Activated T-helper 9 cell treated with anti-CD3 and anti-CD28 coated beads, Interleukin-2, amount 50 U/mL, for 16 hours (primary cell): Measurements from ENCODE around the gene HOXD1.
A peak's percentile ranks its signal among the peaks of the same experiment; 100 is the strongest.

Experiments
- DNase-seq: peaks from one replicate; pipeline ENCODE4 v3.0.0-alpha.2; 2020; ENCODE audit warnings: low read depth

HOXD1 gene

DNA sequence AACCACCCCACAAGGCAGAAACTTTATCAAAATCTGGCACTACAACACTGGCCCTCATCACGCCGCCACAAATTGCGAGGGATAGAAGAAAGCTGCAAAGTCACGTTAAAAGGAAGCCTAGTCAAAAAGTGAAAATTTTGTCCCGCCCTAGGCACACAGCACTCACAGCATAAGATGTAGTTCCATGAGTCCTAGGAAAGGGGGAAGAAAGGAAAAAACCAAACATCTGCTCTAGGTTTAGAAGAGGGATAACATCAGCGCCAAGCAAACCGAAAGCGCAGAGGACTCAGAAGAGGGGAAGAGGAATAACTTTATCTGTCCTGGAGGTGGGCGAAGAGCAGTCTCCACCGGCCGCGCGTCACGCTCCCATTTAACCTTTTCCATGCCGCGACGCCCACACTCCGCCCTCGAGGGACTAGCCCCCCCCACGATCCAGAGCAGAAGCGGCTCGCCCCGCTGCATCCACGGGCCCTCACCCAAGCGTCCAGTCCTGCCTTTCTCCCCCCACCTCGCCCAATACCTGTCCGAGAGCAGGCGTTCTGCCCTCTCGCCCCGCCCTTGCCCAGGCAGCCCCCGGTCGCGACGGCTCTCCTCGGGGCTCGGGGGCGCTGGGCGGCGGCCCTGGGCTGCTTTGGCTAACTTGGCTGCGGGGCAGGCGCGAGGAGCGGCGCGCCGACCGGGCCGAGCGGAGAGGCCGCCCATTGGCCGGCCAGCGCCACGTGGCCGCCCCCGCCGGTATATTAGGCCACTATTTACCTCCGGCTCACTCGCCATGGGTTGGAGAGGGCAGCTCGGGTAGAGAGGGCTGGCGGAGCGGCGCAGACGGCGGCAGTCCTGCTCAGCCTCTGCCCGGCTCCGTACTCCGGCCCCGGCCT is at the start of gene HOXD1:
TSS of gene HOXD1 (plus strand) at position 770 of the 875 bp plus-strand sequence. CDS start 134 bp downstream, outside the sequence.
- DNase-seq = no peak

DNA sequence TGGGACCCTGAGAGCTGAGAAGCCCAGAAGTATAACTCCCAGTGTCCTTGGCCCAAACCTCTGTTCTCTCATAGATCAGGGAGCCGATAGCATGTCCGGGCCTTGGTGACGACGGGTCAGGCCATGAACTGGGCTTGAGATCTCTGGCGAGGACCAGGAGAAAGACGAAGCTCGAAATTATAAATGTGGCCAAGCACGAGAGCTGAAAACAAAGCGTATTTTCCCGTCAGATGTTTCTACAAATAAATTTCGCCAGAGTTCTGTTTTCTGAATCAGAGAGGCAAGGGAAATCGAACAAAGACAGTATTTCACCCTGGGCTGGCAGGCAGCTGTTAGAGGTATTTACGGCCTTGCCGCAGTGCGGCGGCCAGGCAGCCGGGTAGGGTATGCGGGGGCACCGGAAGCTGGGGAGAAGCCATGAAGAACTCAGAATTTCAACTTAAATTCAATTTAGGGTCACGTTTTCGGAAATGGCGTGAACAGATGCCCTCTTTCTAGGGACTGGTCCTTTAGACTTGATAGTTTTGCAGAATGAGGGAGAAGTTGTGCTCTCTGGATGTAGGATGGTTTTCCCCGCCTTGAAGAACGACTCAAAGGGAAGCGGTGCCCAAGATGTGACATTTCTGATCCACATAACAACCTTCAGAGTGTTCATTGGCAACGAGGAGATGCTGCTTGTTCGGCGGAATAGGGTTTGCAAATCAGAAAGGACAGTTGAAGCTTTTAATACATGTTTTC is 49.4 kb upstream of the HOXD1 start:
- no peak for DNase-seq

DNA sequence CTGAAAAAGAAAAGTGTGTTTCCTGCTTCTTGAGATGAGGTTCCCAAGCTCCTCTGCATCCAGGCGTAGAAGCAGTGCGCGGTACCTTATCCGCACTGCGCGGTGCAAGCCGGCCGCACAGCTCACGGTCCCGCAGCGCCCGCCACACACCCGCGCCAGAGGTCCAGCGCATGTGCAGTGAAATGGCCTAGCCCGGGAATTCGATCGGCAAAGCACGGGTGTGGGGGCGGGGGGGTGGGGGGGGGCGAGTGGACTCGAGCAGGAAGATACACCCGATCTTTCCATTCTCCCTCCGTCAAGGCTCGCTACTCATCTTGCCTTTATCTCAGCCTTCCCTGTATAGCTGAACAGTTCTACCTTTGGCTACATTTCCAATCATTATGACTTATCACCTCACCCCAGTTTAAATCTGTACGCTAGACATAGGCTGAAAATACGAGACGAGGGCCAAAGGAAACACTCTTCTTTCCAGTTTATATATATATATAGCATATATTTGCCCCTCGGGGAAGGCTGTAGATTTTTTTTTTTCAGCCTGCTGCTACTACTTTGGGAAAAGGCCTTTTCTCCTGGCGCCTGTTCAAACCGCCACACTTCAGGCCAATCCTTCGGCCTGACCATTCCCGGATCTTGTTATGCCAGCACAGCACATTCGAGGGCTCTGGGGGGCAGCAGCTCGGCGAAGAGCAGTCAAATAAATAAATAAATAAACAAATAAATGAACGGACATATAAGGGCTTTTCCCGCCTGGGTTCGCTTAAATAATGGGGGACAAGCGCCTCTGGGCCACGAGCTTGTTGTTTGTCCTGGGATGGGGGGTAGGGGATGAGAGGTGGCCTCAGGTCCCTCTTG is 48.6 kb upstream of the HOXD1 start:
- no peak for DNase-seq

DNA sequence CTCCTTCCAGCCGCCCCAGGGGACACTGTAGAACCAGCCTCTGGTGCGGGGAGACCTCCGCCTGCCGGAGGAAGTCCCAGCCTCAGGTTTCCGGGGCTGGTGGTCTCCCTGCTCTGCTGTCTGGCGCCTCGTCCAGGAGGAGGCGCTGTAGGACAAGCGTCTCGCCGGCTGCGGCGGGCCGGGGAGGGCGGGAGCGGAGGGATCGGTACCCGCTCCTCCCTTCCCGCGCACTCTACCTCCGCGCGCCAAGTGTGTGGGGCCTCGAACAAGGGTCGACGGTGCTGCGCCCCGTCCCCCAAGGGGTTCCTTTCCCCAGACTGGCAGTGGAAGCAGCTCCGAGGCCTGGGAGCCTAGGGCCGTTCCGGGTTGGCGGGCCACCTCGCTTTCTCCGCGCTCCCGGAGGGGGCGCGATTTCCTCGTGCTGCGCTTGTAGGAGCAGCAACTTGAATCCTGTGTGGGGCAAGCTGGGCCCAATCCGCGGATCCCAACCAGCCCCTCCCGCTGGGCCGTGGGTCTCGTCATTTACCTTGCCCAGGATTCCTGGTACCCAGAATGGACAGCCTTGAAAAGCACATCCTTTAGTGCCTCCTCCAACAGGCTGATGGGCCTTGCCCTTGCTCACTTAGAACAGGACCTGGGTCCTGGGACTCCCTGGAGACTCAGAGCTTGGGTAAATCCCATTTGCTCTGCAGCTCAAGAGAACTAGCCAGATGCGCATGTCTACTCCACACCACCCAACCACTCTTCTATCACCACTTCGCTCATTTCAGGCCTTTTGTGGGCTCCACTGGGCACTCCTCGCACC is 47.8 kb upstream of the HOXD1 start:
- DNase-seq = peak; percentile 25

DNA sequence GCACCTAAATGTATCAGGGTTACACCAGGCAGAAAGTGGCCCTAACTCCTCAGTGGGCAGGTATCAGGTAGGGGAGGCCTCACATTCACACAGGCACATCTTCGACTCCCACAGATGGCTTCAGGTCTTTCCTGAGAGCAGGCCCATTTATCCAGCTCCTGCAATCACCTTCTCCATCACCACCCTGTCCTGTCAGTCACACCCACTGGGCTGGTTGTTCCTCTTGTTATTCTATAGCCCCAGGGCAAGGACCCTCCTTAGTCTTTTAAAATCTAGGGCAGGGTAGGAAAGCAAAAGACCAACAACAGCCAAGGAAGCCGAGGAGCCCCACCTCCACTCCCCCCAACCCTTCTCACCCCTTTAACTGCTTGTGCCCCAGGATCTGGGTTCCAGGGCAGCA is 46.2 kb upstream of the HOXD1 start:
- DNase-seq = no peak

DNA sequence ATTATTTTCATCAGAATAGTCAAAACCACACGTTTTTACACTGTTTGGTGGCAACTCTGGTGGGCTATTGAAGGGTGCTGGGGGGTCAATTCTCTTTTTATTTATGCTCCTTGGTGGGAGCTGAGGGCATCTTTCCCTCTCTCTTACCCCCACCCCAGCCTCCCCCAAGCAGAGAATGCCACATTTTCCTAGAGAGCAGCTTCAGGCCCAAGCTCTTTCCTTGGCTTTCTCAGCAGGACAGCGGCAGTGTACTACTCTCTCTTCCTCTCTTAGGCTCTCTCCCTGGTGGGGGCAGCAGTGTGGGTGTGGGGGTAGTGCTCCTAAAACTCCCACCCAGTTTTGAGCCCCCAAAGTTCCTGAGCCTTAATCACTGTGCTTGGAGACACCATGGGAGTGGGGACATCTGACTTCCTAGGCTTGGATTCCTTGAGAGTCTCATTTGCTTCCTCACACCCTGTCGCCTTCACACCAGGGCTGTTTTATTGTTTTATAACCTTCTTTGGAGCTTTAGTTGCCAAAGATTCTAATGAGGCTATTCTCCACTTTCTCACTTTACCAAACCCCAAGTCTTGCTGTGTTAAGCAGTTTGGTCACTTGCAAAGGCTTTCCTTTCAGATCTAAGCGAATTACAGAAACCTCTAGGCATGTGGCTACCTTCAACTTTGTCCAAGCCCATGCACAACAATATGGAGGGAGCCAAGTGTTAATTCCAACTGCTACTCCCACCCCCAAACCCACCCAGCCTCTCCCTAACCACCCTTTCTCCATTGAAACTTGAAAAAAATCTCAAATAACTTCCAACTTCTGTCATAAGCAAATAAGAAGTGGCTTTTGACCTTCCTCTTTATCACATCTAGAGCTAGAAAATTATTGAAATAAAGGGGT is 43.1 kb upstream of the HOXD1 start:
- DNase-seq = no peak

DNA sequence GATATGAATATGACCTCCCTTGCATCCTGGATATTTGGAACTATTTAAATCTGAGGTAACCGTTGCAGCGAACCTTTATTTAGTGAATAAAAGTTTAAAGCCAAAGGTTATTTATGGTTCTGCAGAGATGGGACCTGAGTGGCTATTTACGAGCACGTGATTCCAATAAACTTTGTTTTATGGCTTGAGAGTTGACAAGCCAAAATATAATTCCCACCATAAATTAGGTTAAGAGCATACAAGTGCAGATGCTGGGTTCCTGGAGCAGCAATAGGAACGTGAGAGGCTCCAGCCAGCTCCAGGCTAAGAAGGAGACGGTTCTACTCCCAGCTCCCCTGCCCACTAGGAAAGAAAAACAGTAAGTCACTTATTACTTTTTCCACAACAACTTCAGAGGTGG is 42.4 kb upstream of the HOXD1 start:
- no peak for DNase-seq

DNA sequence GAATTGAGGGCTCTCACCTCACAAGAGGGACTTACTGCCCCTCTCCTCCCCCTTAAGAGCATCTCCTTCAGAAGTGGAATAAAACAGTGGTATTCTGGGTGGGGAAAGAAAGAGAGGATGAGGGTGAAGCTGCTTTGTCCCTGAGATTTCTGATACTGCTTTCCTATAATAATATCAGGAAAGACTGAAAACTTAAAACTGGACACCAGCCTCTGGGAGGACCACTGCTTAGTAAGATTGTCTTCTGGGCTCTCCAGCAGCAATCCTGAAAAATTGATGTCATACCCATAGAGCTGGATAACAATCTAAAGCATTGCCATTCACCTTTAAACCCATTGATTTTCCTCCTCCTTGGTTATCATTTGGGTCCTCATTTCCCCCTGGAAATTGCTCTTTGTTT is 41.8 kb upstream of the HOXD1 start:
- DNase-seq = no peak

DNA sequence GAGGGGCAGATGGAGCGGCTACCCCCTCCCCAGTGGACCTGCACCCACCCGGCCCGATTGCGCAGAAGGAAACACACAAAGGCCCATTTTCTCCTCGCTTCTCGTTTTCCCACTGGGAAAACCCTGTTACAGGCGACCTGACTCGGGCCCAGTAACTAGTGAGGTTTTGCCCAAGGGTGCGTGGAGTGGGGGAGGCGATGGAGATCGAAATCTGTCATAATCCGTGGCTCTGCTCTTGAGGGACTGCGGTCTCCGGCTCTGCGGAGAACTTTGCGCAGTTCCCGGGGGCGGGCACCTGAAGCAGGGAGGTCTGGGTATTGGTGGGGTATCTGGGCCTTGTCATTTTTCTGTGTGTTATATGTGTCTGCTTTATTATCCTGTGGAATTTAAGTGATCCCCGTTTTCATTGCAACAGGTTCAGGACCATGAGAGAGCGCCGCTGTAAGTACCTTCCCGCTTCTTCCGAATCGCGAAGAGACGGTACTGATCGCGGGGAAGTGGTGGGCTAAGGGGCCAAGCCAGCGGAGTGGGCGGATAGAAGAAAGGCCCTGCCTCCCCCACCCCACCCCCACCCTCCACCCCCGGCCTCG is 41.2 kb upstream of the HOXD1 start:
- DNase-seq = no peak

DNA sequence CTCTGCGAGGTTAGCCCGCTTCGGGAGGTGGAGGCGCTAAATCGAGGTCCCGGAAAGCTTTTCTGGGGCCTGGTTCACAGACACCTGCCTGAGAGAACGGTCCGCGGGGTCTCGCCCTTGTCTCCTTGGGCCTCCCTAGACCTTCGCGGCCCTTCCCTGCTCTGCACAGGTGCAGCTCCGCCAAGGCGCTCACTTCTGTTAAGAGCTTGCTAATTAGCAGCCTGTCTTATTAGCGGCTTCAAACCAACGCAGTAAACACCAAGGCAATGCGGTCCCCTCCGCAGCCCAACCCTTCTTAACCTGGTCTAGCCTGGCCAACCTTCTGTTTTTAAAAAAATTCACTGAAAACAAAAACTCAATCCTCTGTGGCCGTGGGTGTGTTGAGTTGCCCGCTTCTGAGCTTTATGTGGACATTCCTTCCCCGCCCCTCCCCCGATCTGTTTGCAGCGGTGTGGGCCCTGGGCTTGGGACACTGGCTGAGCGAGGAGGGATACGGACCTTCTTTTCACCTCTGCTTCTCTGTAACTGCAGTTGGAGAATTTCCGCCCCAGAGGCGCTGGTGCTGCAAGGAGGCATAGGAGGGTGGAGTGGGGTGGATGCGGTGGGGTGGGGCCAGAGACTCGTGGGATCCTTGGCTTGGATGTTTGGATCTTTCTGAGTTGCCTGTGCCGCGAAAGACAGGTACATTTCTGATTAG is 40.5 kb upstream of the HOXD1 start:
- no peak for DNase-seq

DNA sequence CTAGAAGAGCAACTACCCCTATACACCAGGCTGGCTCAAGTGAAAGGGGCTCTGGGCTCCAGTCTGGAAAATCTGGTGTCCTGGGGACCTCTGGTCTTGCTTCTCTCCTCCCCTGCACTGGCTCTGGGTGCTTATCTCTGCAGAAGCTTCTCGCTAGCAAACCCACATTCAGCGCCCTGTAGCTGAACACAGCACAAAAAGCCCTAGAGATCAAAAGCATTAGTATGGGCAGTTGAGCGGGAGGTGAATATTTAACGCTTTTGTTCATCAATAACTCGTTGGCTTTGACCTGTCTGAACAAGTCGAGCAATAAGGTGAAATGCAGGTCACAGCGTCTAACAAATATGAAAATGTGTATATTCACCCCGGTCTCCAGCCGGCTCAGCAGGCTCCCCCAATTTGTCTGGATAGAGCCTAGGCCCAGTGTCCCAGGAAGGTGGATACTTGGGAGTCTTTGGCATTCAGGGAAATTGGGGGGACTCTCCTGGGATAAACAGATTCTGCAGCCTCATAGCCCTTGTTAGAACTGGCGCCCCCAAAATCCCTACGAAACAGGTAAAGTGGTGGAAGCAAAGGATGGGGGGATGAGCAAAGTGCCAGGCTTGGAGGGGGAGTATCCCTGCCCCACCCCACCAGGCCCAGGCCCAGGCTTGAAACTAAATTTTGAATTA is 39.6 kb upstream of the HOXD1 start:
- no peak for DNase-seq

DNA sequence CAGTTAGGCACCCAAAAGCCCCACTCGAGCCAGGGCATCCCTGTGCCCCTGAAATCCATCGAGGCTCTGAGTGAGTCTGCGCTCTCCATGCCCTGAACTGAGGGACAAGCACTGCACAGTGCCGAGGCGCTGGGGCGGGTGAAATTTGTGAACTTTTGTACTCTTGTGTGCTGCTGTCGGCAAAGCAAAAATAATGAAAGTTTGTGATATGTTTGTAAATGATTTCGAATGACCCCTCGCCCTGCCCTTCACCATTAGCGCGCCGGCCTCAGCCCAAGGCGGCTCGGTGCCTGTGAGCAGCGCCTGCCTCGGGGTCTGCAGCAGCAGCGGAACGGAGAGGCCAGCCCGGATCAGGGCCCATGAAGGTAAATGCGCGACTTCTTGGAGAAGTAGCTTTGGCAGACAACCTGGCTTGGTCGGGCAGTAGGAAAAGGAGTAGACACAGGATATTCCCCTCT is 39.0 kb upstream of the HOXD1 start:
- DNase-seq = no peak

DNA sequence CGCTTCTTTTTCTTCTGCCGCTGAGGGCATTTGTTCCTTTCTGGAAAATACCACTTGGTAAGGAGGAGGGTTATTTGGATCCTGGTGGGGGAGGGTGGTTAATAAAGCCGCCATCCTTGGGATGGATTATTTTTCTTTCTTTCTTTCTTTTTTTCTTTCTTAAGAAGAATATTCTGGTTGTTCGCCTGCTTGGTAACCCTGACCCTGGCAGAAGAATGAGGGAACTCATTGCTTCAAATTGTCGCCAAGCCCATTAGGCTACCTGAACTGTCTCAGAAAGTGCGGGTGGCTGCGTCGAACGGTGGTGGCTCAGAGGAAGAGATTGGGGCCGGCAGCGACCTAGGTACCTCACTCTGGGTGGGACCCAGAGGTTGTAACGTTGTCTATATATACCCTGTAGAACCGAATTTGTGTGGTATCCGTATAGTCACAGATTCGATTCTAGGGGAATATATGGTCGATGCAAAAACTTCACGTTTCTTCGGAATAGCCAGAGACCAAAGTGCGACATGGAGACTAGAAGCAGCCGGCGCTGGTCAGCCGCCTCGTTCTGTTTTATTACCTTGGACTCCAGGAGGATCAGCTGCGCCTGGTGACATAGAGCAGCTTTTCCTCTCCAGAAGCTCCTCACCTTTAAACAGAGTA is 38.4 kb upstream of the HOXD1 start:
- no peak for DNase-seq

DNA sequence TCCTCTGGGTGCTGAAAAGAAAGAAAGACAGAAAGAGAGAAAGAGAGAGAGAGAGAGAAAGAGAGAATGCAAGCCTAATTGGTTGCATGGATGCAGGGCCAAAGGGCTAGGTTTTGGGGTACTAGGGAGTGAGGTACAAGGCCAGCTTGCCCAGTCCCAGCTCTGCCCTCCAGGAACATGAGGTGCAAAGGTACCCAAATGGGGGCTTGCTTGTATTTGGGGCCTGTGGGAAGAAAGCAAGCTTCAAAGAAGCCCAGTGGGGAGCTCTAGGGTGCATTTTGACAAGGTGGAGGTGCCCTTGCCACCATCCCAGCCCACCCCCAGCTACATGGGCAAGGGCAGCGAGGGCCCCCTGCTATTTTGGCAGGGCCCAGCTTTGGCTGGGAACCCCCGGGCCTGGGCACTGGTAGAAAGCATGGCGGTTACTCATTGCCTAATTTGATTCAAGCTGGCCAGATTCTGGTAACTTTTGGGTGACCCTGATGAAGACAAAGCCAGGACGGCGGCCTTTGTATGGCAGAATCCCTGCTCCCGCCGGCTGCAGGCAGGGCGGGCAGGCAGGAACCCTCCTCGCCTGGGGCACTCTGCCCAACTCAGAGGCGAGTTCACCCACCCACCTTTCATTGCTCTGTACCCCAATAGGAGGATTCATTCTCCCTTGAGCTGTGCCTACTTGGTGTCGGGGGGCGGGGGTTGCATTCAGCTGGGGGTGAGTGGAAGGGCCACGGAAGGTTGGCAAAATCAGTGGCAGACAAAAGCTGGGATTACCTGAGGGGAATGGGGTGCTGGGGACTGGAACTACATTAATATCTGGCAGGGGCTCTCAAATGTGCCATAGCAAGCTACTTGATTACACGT is 37.7 kb upstream of the HOXD1 start:
- DNase-seq = no peak

DNA sequence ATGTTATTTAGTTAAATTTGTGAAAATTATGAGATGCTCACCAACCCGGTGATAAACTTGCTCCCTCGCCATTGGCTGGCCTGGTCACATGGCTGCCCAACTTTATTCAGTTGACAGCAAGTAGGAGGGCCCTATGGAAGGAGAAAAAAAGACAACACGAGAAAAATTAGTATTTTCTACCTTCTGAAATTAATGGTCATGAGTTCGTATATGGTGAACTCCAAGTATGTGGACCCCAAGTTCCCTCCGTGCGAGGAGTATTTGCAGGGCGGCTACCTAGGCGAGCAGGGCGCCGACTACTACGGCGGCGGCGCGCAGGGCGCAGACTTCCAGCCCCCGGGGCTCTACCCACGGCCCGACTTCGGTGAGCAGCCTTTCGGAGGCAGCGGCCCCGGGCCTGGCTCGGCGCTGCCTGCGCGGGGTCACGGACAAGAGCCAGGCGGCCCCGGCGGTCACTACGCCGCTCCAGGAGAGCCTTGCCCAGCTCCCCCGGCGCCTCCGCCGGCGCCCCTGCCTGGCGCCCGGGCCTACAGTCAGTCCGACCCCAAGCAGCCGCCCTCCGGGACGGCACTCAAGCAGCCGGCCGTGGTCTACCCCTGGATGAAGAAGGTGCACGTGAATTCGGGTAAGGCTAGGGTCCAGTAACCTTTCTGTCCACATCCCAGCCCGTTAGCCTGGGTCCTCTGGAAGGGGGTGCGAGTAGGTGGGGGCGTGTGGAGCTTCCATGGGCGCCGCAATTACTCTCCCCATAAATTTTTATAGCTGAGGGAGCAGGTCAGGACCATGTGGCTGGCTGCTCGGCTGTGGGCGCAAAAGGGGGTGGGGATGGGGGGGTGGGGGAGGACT is 36.8 kb upstream of the HOXD1 start, which contains the start of gene HOXD4:
TSS of gene HOXD4 (plus strand) at position 109 of the 846 bp plus-strand sequence. CDS start at position 193, 84 bp downstream.
- no peak for DNase-seq
